HG03439 (cell line): ENCODE results near the gene STK33.

Source experiments
- ATAC-seq: cut with Tn5 transposase; IDR thresholded peaks from one replicate; pipeline ENCODE4 v1.9.1; 2021; ENCODE audit warnings: mild to moderate bottlenecking, moderate library complexity; ENCODE audit not compliant: unreplicated experiment

The STK33 gene

DNA sequence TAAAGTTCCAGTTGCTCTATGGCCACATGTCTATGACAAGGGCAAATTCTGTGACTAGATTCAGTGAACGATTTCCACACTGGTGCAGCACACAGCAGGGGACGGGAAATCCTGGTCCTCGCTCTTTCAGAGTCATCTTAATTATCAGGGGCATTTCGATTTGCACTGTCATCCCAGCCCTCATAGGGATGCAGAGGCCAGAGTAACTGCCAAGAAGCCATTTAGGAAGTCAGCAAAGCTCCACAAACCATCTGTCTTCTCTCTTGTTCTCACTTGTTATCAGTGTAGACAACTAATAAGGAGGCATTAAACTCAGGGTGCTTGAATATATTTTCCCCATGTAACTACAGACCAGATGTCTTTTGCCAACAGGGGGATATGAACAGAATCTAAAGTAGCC is 151.7 kb downstream of the STK33 start:
- ATAC-seq, result no peak

DNA sequence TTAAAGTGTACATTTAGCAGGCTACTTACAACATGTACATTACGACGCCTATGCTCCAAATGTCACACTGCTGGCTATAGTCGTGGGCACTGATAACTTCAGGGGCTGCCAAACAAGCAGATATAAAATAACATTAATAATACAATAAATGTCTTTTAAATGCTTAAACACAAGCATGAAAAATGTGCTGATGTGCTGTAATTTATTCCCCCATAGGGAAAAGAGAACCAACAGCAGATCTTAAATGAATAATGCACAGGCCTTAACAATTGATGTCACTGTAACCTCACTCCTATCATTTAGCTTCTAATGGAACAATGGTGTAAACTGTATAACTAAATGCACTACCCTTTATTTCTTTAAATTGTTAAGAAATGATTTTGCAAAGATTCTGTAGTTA is 153.4 kb downstream of the STK33 start:
- no peak for ATAC-seq

DNA sequence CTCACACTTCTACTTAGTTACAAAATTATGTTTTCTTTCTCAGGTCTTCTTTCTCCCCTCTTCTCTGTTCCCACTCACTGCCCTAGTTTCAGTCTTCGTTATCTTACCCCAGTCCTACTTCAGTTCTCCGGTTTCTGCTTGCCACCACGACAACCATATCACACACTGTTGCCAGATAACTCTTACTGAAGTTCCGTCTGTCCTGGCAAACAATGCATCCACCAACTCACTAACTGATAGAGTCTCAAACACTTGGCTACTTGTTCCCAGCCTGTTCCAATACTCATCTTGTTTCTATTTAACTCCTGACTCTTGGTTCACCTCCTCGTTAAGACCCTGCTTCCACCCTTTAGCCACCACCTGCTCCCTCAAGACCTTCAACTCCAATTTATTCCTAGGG is 164.5 kb downstream of the STK33 start:
- ATAC-seq, result no peak

DNA sequence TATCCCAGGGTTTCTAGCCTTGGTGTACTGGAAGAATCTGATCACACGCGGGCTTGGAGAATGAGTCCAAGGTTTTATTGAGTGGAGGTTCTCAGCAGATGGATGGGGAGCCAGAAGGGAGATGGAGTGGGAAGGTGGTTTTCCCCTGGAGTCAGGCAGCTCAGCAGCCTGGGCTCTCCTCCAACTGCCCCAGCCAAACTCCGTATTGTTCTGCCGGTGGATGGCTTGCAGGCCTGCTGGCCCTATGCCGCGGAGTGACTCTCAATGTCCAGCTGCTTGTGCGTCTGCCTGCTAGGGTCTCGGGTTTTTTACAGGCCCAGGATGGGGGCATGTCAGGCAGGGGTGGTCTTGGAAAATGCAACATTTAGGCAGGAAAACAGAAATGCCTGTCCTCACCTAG is 168.0 kb downstream of the STK33 start:
- no peak for ATAC-seq

DNA sequence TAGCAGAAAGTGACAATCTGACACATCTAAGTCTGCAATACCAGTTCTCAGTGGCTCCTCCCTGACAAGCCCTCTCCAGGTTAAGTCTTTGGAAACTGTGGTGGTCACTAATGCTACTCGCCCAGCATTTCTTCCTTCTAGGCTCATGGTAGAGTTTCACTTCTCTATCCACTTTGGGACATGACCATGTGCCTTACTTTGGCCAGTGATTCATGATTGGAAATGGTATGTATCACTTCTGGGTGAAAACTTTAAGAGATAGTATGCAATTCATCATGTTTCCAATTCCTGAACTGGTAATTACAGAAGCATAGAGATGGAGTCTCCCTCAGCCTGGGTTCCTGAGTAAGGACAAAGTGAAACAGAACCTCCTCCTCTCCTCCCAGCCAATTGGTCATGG is 178.8 kb downstream of the STK33 start:
- ATAC-seq, result no peak

DNA sequence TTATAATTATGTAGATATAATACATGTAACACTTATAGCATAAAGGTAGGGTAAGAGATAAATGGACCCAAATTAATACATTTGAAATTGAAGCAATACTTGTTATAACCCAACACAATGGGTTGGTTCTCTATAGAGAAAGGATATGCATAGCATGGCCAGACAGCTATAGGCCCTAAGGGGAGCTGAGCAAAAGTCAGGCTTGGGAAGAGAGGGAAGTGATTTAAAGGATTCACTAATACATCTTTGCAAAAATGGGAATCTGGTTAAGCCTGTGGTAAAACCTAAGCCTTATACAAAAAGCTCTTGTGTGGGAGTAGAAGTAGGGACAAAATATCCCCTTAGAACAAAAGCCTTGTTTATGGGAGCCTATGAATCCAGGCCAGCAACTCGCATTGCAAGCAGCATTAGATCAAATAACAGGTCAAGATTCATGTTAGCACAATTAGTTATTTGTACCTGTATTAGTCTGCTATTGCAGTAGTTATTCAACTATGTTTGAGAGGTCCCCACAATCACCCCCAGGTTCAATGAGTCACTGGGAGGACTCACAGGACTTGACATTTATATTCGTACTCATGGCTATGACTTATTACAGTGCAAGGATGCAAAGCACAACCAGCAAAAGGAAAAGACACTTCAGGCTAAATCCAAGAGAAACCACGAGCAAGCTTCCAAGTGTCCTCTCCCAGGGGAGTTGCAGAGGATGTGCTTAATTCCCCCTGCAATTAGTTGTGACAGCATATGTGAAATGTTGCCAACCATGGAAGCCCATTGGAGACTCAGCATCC is 185.7 kb downstream of the STK33 start:
- ATAC-seq, result no peak

DNA sequence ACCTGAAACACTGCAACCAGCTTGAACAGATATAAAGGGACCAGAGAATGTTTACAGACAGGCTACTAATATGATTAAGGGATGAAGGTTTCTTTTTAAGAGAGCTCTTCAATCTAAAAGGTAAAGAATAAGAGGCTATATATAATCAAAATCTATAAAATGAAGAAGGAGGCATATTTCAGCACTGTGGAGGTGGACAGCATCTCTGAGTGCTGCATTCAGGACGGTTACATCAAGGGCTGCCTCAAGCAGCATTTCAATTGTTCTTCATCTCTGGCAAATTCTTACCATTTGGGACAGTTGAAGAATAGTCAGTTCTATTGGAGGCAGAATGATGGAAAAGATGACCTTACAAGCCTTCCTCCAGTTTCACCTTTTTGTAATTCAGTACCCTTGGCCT is 190.7 kb downstream of the STK33 start:
- ATAC-seq, result no peak

DNA sequence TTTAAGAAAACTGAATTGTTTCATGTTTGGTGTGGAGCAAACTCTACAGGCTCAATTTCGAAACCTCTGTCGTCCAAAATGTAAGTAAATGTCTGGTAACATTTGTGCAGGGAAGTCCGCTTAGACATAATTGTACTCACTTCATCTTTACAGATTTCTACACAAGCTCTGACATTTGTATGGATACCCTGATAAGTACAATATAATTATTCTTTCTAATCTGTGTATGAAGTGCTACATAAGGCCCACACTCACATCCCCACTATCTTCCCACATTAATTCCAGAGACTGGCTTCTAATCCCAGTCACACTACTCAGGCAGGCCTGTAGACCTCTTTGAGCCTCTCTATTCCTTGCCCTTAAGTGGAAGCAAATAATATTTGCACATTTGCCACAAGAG is 201.1 kb downstream of the STK33 start:
- ATAC-seq, result no peak

DNA sequence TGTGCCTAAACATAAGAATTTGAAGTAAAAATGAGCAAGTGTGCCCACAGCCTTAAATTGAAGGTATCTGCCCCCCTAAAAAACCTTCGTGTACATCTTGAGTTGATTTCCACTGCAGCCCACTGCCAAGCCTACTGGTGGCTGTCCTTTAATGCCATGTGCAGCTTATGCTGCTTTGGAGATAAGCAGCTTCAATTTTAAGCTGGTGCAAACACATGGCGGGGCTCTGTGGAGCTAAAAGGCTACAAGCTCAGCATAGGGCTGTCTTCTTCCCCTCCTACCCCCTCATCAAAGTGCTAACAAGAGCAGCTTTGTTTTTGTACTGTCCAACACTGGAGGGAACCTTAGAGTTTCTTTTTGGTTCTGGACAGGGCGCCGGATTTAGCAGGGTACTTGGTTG is 201.9 kb downstream of the STK33 start:
- no peak for ATAC-seq

DNA sequence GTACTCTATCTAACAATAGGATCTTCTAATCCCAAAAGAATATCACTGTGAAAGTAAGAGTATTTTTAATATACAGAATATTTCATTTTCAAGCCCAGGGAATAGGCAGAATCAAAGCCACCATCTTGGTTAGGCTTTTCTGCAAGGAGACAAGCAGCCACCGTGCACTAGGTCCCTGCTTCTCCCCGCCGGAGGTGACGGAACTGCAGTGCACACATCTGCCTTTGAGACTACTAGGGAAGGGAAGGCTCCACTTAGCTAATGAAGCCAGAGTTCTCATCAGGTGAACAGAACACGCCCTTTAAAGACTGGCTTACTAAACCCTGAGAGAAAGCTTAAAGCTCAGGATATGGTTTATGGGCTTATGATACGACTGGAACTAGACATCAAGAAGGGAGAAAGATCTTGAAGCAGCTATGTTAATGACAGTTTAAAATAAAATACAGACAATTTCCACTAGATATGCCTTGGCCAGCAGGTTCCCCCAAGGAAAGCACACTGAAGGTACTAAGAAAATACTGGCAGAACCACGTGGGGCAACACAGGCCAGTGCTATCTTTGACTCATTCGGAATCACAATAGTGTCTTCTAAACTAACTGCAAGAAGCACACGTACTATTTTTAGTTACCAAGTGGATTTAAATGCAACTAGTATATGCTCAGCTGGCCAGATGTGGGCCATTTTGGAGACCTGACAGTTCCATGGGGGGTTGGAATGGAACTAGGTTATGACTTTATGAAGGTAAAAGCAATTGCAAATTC is 203.0 kb downstream of the STK33 start:
- no peak for ATAC-seq

DNA sequence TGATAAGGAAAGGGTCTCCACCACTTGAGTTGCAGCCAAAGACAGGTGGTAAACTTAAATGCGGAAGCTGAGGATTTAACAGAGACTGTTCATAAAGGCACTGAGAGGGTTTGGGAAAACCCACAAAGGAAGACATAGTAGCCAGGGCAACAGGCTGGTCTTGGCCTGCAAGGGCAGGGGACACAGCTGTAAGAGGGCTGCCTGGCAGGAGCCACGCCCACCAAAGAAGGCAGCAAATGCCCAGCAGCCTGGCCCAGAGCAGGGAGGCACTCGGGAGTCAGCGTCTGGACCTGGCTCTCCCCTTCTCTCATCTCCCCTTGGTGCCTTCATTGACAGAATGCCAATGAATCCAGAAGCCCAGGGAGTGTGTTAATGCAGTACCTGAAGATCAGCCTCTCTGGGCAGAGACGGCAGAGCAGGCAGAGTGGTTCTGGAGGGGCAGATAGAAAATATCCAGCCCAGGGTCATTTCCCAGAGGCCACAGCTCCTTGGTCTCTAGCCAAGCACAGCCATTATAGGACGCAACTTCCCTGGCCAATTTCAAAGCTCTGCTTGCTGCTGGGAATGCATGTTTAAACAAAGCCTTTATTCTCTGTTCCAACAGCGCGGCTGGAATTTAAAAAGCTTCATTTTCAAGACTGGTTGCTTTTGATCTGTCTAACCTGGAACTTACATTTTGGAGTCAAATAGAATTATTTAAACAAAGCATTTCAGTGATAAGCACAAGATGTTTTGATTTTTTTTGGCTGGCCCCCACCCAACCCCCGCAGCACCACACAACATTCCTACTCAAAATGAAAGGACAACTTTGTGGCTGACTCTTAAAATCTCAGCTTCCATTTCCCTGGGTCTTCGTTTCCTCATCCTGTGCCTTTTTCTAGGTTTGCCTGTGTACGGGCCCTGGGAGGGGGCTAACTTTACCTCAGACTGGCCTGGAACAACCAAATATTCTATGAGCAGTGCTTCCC is 204.7 kb downstream of the STK33 start:
- no peak for ATAC-seq

DNA sequence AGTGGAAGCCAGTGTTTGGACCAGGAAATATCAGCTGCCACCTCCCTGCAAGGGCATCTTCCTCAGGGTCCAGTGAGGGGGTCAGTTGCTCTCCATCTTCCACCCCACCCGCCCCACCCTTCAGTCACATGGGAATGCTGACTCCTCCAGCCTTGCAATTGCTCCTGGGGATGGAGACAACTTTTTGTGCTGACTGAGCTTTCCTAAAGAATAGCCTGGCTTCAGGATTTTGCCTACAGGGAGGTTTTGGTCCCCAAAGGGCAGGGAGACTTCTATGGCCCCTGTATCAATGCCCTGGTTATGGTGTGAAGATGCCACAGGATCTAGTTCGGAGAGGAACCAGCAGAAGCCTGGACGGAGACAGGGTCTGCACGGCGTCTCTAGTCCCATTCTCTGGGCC is 206.3 kb downstream of the STK33 start:
- ATAC-seq, result no peak

DNA sequence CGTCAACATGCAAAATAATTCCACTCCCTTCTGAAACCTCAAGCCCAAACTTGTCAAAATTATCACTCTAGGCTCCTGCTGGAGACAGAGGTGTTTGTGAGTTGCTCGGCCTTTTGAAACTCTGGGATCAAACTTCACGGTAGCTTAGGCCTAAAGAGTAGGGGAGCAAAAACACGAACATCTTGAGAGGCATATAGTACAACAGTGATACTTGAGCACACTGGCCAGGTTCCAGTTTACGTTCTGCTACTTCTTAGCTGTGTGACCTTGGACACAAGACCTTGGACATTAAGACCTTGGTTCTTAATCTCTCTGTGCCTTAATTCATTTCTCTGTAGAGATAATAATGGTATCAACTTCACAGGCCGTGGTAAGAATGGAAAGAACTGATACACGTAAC is 206.9 kb downstream of the STK33 start:
- no peak for ATAC-seq

DNA sequence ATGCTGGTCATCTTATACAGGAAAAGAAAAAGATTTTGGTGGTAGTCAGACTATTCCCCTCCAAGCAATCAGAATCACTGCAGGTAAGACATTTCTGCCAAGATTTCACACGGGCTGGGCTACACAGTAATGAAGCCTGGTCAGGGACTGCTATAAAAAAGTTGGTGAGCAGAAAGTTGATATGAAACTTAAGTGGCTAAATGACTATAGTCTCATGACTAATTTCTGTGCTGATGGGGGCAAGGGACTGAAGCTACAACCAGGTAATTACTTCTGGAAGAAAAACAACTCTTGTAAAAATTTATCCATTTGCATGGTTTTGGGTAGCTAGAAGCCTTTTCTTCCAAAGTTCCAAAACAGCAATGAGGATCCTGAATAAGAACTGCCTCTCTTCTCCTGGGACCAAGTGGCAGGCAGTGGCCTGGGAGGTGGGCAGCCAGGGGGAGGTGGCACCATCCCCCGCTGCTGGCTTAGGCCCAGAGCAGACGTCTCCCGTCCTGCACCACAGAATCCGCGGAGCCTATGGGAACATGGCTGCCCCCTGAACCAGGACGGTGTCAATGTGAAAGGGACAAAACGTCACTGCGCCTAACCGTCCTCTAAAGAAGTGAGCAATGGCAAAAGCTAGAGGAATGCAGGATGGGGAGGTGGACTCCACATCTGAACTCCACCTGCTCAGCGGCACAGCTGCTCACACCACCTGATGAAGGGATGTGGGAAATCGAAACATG is 207.7 kb downstream of the STK33 start:
- ATAC-seq, result no peak

DNA sequence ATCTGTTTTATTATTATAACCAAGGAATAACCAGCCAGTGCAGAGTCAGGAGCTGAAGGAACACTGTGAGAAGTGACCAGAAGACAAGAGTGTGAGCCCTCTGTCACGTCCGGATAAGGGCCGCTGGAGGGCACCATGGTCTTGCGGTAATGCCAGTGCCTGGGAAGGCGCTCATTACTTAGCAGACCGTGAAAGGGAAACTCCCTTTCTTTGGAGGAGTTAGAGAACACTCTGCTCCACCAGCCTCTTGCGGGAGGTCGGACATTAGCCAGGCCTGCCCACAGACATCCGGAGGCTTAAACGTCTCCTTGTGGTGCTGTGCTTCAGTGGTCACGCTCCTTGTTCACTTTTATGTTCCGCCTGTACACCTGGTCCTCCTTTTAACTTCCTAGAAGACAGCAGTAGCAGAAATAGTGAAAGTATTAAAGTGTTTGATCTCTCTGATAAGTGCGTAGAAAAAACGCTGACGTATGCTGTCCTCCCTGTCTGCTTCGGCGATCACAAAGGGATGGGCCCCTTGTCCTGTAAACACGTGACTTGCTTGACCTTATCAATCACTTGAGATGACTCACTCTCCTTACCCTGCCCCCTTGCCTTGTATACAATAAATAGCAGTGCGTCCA is 209.7 kb downstream of the STK33 start:
- no peak for ATAC-seq

DNA sequence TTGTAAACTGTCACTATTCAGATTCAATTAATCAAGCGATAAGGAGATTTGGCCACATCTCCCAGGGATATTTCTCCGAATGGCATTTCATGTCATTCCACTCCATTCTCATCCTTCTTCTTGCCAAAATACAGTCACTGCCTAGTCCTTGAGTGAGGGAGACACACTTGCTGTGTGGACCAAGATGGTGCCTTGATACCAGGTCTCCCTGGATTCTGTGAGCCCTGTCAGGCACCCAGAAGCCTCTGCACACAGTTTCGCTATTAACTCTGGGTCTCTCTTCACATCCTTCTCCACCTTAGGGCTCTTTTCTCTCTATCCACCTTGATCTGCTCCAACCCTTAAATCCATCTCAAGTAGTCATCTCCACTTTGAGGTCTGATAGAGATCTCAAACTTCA is 210.4 kb downstream of the STK33 start:
- no peak for ATAC-seq

DNA sequence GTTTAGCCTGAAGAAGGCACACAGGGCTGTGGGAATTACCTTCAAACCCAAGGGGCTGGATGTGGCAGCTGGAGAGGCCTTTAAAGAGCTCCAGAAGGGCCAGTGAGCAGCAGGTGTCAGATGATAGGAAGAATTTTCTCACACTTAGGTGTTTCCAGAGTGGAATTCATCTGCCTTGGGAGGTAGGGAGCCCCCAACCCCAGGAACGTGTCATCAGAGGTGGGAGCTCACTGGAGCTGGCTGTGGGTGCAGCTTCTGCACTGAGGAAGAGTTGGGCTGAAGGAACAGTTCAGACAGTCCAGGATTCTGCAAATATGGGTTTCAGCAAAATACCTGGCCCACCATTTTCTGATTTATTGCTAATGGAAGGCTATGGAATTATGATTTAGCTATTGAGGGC is 210.8 kb downstream of the STK33 start:
- no peak for ATAC-seq

DNA sequence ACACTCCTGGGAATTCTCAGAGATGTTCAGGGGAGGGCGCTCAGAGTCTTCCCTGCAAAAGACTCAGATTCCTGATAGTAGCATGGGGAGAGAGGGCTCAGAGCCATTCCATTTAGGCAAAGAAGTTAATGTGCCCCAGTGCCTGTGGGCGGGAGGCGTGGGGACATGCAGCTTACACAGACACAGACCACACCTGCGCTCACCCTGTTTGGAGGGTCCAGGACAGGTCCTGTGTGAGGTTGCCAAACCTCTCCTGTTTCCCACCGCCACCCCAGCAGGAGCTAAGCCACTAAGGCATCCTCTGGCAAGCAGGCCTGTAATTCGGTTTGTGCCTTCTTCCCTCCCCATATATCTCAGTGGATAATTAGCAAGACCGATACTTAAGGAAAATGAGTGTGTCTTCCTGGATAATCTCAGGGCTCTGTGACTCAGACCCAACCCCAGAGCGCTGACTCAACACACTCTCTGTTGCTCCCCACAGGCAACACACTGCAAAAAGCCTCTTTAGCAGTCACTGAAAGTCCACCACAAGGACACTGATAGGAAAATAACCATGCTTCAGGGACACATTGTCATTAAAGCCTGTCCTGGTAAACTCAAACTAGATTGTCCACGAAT is 211.5 kb downstream of the STK33 start:
- ATAC-seq, result no peak

DNA sequence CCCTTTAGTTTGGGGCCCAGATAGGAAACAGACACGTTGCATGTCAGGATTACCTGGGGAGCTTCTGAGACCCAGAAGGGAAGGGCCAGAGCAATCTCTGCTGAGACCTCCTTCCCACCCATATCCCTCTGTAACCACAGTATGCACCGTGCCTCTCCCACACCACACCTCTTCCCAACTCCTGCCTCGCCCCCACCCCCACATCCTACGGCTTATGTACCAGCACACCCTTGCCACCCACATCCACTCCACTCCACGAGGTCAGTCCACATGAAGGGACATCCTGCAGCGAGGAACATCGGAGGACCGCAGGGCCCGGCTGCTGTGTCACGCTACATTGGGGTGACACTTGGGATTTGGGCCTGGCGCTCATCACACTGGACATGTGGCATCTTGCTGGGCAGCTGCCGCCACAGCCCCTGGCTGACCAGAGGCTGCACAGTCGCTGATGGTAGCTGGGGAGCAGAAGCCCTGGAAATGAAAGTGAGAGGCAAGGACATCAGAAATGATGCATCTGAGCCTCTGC is 212.1 kb downstream of the STK33 start:
- ATAC-seq, result no peak

DNA sequence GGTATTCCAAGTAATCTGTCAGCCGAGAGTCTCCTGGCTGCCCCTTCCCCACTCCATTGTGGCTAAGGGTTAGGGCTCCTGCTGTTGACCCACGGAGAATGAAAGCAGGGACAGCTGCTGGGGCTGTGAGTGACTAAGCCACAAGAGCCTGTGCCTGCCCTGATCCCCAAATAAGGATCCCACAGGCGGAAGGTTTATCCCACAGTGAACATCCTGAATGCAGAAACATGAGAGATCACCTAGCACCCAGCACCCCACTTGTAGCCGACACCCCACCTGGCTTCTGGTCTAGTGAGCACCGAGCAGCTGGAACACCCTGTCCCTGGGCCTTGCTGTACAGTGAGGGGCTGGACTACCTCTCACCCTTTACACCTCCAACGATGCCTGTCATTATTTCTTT is 212.7 kb downstream of the STK33 start:
- no peak for ATAC-seq
